Karpas-422 (cell line): ENCODE data around the gene POLD2. TPM values are rescaled to one million over a fixed set of nuclear protein-coding genes. Genes with fewer than 3 reads are reported as not detected.

Source experiments
- DNase-seq: peaks from one replicate; pipeline ENCODE4 v3.0.0-alpha.2; 2015
- H2AFZ ChIP-seq: fragments of 200-600 bp; sonication (generic); 2 replicates; pipeline ENCODE4 v1.6.1; 2014; ENCODE audit warnings: antibody characterized with exemption, low read length, mixed read lengths
- H3K27ac ChIP-seq: fragments of 200-600 bp; sonication (generic); 2 replicates; pipeline ENCODE4 v1.5.1; 2014; ENCODE audit warnings: mild to moderate bottlenecking, low read length, moderate library complexity
- H3K27me3 ChIP-seq: fragments of 200-600 bp; sonication (generic); 2 replicates; pipeline ENCODE4 v1.6.1; 2014; ENCODE audit warnings: low read length, mixed read lengths
- H3K36me3 ChIP-seq: fragments of 200-600 bp; sonication (generic); 2 replicates; pipeline ENCODE4 v1.6.1; 2014; ENCODE audit warnings: low read length, mixed read lengths; ENCODE audit not compliant: insufficient read depth
- H3K4me1 ChIP-seq: fragments of 200-600 bp; sonication (generic); 2 replicates; pipeline ENCODE4 v1.6.1; 2014; ENCODE audit warnings: mild to moderate bottlenecking, low read length, mixed read lengths
- H3K4me2 ChIP-seq: fragments of 200-600 bp; sonication (generic); 2 replicates; pipeline ENCODE4 v1.6.1; 2014; ENCODE audit warnings: low read length, low read depth, mild to moderate bottlenecking; ENCODE audit not compliant: poor library complexity, severe bottlenecking
- H3K4me3 ChIP-seq: fragments of 200-600 bp; sonication (generic); 2 replicates; pipeline ENCODE4 v1.5.1; 2014; ENCODE audit warnings: mild to moderate bottlenecking, antibody characterized with exemption, low read length, mixed read lengths
- H3K79me2 ChIP-seq: fragments of 200-600 bp; sonication (generic); 2 replicates; pipeline ENCODE4 v1.6.1; 2014; ENCODE audit warnings: mild to moderate bottlenecking, low read length, mixed read lengths
- H3K9ac ChIP-seq: fragments of 200-600 bp; sonication (generic); 2 replicates; pipeline ENCODE4 v1.6.0; 2014; ENCODE audit warnings: low read length
- H3K9me2 ChIP-seq: fragments of 200-600 bp; sonication (generic), shearing (Covaris generic); replicated peaks from 2 replicates; pipeline ENCODE4 v1.6.0; 2014; ENCODE audit warnings: mild to moderate bottlenecking, low read length, moderate library complexity; ENCODE audit not compliant: insufficient read depth
- H3K9me3 ChIP-seq: fragments of 300-700, 200-600 bp; sonication (generic); 2 replicates; pipeline ENCODE4 v1.6.1; 2014; ENCODE audit warnings: low read length, mixed read lengths
- H4K20me1 ChIP-seq: fragments of 200-600 bp; sonication (generic); 2 replicates; pipeline ENCODE4 v1.6.1; 2014; ENCODE audit warnings: mild to moderate bottlenecking, antibody characterized with exemption, low read length, low read depth; ENCODE audit not compliant: insufficient read depth
- total RNA-seq: library from RNA; depleted of rRNA; stranded (reverse); fragments of >200 nt; shearing (Covaris generic); gene quantifications from 2 replicates; pipeline ENCODE4 v1.2.3, GENCODE V29; 2014; ENCODE audit warnings: low replicate concordance

Gene POLD2
- total RNA-seq, 1 experiment from 2014 or later: 165 TPM

DNA sequence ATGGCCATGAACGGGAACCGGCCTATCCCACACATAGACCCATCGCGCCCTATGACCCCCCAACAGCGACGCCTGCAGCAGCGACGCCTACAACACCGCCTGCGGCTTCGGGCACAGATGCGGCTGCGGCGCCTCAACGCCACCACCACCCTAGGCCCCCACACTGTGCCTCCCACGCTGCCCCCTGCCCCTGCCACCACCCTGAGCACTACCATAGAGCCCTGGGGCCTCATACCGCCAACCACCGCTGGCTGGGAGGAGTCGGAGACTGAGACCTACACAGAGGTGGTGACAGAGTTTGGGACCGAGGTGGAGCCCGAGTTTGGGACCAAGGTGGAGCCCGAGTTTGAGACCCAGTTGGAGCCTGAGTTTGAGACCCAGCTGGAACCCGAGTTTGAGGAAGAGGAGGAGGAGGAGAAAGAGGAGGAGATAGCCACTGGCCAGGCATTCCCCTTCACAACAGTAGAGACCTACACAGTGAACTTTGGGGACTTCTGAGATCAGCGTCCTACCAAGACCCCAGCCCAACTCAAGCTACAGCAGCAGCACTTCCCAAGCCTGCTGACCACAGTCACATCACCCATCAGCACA is 9.5 kb downstream of the POLD2 start:
- no peaks in the 10 kb centered on the region for H3K9me2 ChIP-seq
- H3K27ac ChIP-seq: no peak overlapping the region
- no peaks in the 10 kb centered on the region for H3K79me2 ChIP-seq
- DNase-seq: no peak
- H3K4me2 ChIP-seq: no peak overlapping the region
- H3K27me3 ChIP-seq: no peaks in the 10 kb centered on the region
- H3K4me3 ChIP-seq: no peak overlapping the region
- H3K4me1 ChIP-seq: peaks cover 17% of the 10 kb centered on the region
- no peaks in the 10 kb centered on the region for H3K9me3 ChIP-seq
- no peak overlapping the region for H3K9ac ChIP-seq
- peaks cover 3% of the 10 kb centered on the region; the same call in 1 of the 2 replicates for H3K36me3 ChIP-seq
- no peak overlapping the region for H2AFZ ChIP-seq
- no peaks in the 10 kb centered on the region; the same call in 1 of the 2 replicates for H4K20me1 ChIP-seq

DNA sequence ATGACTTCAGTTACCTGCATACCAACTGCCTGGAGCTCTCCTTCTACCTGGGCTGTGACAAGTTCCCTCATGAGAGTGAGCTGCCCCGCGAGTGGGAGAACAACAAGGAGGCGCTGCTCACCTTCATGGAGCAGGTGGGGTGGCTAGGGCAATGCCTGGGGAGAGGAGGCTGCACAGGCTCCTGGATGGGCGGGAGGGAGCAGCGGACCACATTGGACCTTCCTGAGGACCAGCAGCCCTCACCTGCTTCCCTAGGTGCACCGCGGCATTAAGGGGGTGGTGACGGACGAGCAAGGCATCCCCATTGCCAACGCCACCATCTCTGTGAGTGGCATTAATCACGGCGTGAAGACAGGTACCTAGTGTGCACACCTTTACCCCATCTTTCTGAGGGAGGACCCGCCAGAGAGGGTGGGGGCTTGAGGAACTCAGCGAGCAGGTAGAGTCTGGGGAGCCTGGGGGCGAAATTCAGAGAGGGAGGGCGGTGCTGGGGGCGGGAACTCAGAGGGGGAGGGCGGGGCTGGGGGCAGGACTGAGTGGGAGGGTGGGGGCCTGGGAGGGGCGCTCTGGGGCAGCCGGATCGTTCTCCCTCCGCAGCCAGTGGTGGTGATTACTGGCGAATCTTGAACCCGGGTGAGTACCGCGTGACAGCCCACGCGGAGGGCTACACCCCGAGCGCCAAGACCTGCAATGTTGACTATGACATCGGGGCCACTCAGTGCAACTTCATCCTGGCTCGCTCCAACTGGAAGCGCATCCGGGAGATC is 10.2 kb downstream of the POLD2 start:
- H2AFZ ChIP-seq: no peak overlapping the region
- no peaks in the 10 kb centered on the region for H3K9me2 ChIP-seq
- no peak overlapping the region for H3K27ac ChIP-seq
- no peaks in the 10 kb centered on the region for H3K9me3 ChIP-seq
- no peak overlapping the region for H3K9ac ChIP-seq
- H3K27me3 ChIP-seq: no peaks in the 10 kb centered on the region
- no peaks in the 10 kb centered on the region for H3K79me2 ChIP-seq
- peaks cover 17% of the 10 kb centered on the region for H3K4me1 ChIP-seq
- H3K4me3 ChIP-seq: no peak overlapping the region
- peaks cover 3% of the 10 kb centered on the region; the same call in 1 of the 2 replicates for H3K36me3 ChIP-seq
- no peaks in the 10 kb centered on the region; the same call in 1 of the 2 replicates for H4K20me1 ChIP-seq
- H3K4me2 ChIP-seq: no peak overlapping the region
- no peak for DNase-seq

DNA sequence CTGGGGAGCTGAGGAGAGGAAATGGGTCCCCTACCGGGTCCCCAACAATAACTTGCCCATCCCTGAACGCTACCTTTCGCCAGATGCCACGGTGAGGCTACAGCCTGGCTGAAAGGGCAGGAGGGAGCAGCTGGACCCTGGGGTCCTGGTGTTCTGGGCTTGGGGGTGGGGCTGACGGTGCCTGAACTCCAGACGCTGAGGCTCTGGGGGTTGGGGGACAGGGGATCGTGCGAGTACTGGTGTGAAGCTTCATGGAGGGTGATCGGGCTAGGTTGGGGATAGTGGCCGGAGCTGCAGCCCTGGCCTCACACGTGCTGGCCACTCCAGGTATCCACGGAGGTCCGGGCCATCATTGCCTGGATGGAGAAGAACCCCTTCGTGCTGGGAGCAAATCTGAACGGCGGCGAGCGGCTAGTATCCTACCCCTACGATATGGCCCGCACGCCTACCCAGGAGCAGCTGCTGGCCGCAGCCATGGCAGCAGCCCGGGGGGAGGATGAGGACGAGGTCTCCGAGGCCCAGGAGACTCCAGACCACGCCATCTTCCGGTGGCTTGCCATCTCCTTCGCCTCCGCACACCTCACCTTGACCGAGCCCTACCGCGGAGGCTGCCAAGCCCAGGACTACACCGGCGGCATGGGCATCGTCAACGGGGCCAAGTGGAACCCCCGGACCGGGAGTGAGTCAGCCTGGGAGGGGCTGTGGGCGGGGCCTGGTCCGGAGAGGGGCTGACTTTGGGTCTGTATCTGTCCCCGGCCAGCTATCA is 10.9 kb downstream of the POLD2 start:
- Histone ChIP-seq H3K9me2 (no peaks in the 10 kb centered on the region), H3K9me3 (no peaks in the 10 kb centered on the region), H3K27ac (no peak overlapping the region), H3K4me1 (peaks cover 17% of the 10 kb centered on the region), H2AFZ (no peak overlapping the region), H3K27me3 (no peaks in the 10 kb centered on the region), H3K4me2 (no peak overlapping the region), H3K4me3 (no peak overlapping the region), H3K36me3 (peaks cover 2% of the 10 kb centered on the region; the same call in 1 of the 2 replicates), H4K20me1 (no peaks in the 10 kb centered on the region; the same call in 1 of the 2 replicates), H3K79me2 (no peaks in the 10 kb centered on the region), H3K9ac (no peak overlapping the region)
- peak; percentile 61 for DNase-seq

DNA sequence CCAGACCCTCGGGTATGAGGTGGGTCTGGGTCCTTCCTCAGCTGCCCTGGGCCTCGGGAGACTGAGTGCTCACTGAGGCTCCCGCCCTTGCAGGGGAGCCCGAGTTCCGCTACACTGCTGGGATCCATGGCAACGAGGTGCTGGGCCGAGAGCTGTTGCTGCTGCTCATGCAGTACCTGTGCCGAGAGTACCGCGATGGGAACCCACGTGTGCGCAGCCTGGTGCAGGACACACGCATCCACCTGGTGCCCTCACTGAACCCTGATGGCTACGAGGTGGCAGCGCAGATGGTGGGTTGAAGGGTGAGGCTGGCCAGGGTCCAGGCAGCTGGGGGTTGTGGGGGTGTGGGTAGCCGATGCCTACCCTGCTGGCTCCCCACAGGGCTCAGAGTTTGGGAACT is 11.6 kb downstream of the POLD2 start:
- DNase-seq: peak; percentile 84
- H3K9me3 ChIP-seq: no peaks in the 10 kb centered on the region
- H3K9ac ChIP-seq: no peak overlapping the region
- no peak overlapping the region for H2AFZ ChIP-seq
- H3K27me3 ChIP-seq: no peaks in the 10 kb centered on the region
- H3K4me3 ChIP-seq: no peak overlapping the region
- H3K27ac ChIP-seq: no peak overlapping the region
- H3K9me2 ChIP-seq: no peaks in the 10 kb centered on the region
- no peak overlapping the region for H3K4me2 ChIP-seq
- no peaks in the 10 kb centered on the region; the same call in 1 of the 2 replicates for H4K20me1 ChIP-seq
- H3K79me2 ChIP-seq: no peaks in the 10 kb centered on the region
- H3K4me1 ChIP-seq: peaks cover 17% of the 10 kb centered on the region
- H3K36me3 ChIP-seq: no peaks in the 10 kb centered on the region

DNA sequence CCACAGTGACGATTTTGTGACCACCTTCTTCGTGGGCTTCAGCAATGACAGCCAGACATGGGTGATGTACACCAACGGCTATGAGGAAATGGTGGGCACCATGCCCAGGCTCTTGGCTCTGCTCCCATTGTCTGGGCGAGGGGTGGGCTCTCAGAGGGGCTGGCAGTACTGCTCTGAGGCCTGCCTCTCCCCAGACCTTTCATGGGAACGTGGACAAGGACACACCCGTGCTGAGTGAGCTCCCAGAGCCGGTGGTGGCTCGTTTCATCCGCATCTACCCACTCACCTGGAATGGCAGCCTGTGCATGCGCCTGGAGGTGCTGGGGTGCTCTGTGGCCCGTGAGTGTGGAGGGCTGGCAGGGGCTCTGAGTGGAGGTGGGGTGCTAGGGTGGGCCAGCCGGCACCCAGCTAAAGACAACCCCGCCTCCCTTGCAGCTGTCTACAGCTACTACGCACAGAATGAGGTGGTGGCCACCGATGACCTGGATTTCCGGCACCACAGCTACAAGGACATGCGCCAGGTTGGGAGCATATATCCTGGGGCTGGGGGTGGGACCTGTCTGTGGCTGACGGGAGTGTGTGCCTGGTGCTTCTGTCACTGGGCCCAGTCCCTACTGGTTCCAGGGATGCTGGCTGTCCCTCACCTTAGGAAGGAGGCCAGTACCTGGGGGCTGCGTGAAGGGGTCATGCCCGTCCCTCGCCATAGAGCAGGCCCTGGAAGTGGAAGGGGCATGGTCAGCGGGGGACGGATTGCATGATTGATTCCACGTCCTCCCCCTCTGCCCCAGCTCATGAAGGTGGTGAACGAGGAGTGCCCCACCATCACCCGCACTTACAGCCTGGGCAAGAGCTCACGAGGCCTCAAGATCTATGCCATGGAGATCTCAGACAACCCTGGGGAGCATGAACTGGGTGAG is 12.4 kb downstream of the POLD2 start:
- no peaks in the 10 kb centered on the region for H3K36me3 ChIP-seq
- no peaks in the 10 kb centered on the region for H3K9me2 ChIP-seq

DNA sequence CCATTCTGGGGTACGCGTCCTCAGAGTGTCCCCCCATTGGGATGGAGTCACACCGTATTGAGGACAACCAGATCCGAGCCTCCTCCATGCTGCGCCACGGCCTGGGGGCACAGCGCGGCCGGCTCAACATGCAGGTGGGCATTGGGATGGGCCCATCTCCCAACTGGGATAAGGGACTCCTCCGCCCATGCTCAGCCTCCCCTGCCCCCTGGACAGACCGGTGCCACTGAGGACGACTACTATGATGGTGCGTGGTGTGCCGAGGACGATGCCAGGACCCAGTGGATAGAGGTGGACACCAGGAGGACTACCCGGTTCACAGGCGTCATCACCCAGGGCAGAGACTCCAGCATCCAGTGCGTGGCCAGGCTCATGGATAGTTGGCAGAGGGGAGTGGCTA is 13.4 kb downstream of the POLD2 start:
- Histone ChIP-seq H3K9me3 (no peaks in the 10 kb centered on the region), H3K79me2 (no peaks in the 10 kb centered on the region), H4K20me1 (no peaks in the 10 kb centered on the region; the same call in 1 of the 2 replicates), H3K27me3 (no peaks in the 10 kb centered on the region), H3K9me2 (no peaks in the 10 kb centered on the region), H3K36me3 (no peaks in the 10 kb centered on the region), H3K4me2 (no peak overlapping the region), H3K4me1 (peaks cover 22% of the 10 kb centered on the region), H3K27ac (no peak overlapping the region), H3K4me3 (no peak overlapping the region), H3K9ac (no peak overlapping the region), H2AFZ (no peak overlapping the region)
- DNase-seq: no peak

More for the DNA sequence above, 12.4 kb downstream of the POLD2 start:
- no peak for DNase-seq
- H3K79me2 ChIP-seq: no peaks in the 10 kb centered on the region
- no peak overlapping the region for H3K4me3 ChIP-seq
- H2AFZ ChIP-seq: no peak overlapping the region
- no peak overlapping the region for H3K27ac ChIP-seq
- no peak overlapping the region for H3K4me2 ChIP-seq
- no peaks in the 10 kb centered on the region for H3K27me3 ChIP-seq
- H3K4me1 ChIP-seq: peaks cover 17% of the 10 kb centered on the region
- H4K20me1 ChIP-seq: no peaks in the 10 kb centered on the region; the same call in 1 of the 2 replicates
- no peak overlapping the region for H3K9ac ChIP-seq
- H3K9me3 ChIP-seq: no peaks in the 10 kb centered on the region

DNA sequence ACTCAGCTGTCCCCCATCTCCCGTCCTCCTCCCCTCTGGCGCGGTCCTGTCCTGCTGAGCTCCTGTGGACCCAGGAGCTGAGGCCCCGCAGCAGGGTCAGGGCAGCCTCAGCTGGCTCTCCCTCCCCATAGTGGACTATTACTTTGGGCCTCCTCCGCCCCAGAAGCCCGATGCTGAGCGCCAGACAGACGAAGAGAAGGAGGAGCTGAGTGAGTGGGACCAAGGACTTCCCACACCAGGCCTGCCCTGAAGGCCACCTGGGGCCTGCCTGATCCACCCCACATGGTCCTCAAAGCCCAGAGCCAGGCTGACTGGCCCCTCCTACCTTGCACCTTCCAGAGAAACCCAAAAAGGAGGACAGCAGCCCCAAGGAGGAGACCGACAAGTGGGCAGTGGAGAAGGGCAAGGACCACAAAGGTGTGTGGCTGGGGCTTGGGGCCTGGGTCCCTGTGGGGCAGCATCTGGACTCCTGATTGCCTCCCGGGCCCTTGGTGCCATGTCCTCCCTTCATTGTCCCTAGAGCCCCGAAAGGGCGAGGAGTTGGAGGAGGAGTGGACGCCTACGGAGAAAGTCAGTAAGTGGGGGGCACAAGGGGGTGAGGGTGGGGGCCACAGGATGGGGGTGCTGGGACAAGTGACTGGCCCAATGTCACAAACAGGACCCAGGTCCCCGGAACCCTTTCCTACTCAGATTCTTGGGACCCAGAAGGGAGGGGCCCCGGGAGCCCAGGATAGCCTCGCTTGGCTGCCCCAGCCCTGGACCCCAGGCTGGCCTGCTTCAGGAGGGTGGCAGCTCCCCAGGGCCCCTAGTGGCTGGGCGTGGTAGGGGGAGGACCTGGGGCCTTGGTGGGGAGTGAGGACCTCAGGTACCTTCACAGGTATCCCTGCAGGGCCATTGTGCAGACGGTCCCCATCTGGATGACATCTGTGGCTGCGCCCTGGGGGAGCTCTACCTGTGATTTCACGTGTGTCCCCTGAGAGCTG is 14.3 kb downstream of the POLD2 start:
- Histone ChIP-seq H3K79me2 (no peaks in the 10 kb centered on the region), H2AFZ (no peak overlapping the region), H3K4me3 (no peak overlapping the region), H3K4me2 (no peak overlapping the region), H3K4me1 (peaks cover 22% of the 10 kb centered on the region), H3K9me2 (no peaks in the 10 kb centered on the region), H3K36me3 (no peaks in the 10 kb centered on the region), H3K9me3 (no peaks in the 10 kb centered on the region), H3K27ac (no peak overlapping the region), H4K20me1 (no peaks in the 10 kb centered on the region; the same call in 1 of the 2 replicates), H3K9ac (no peak overlapping the region), H3K27me3 (no peaks in the 10 kb centered on the region)
- DNase-seq: no peak
